SK-N-SH (cell line): ENCODE results near the gene RAB10.

Experiments
- TEAD4 ChIP-seq: IDR thresholded peaks from 2 replicates; pipeline ENCODE4 v1.4.0; 2012; ENCODE audit warnings: mild to moderate bottlenecking, borderline replicate concordance; ENCODE audit not compliant: insufficient read depth
- TF ChIP-seq, protein P1 (sequence below): fragments of 200-600 bp; sonication (generic); IDR thresholded peaks from 2 replicates; pipeline ENCODE4 v1.6.1; 2017; ENCODE audit warnings: antibody characterized with exemption, mild to moderate bottlenecking, moderate library complexity

DNA sequence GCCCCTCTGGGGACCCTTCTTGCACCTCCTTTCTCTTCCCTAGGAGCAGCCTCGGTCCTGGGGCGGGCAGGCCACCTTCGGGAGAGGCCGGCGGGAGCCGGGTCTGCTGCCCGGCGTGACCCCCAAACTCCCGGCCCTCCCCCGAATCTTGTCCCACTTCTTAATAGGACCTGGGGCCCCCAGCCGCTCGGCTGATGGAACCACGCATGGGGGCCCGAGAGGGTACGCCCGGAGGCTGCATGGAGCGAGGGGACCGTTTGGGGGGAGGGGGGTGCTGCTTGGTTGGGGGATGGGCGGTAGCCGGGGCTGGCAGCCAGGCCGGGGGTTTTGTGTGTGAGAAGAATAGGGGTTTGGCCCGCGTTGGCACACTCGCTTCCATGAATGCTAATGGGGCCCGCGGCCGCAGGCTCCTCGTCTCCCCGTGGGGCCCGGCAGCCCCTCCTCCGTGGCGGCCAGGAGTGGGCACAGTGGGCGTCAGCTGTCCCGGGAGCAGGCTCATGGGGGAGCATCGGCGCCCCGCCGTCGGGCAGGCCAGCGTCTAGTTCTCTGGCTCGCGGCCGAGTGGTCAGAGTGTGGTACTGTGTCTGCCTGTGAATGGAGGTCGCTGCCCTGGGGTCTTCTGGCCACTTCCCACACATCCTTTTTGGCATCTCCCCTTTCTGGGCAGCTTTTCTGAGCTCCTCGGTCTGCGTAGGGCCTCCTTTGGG is 140.0 kb downstream of the RAB10 start:
- TF ChIP-seq, protein P1, sequence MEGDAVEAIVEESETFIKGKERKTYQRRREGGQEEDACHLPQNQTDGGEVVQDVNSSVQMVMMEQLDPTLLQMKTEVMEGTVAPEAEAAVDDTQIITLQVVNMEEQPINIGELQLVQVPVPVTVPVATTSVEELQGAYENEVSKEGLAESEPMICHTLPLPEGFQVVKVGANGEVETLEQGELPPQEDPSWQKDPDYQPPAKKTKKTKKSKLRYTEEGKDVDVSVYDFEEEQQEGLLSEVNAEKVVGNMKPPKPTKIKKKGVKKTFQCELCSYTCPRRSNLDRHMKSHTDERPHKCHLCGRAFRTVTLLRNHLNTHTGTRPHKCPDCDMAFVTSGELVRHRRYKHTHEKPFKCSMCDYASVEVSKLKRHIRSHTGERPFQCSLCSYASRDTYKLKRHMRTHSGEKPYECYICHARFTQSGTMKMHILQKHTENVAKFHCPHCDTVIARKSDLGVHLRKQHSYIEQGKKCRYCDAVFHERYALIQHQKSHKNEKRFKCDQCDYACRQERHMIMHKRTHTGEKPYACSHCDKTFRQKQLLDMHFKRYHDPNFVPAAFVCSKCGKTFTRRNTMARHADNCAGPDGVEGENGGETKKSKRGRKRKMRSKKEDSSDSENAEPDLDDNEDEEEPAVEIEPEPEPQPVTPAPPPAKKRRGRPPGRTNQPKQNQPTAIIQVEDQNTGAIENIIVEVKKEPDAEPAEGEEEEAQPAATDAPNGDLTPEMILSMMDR = no peak
- no peak for TF ChIP-seq TEAD4
